ENCODE data around the gene ACAD10. TPM values are rescaled to one million over a fixed set of nuclear protein-coding genes. Genes with fewer than 3 reads are reported as not detected.
A peak's percentile ranks its signal among the peaks of the same experiment; 100 is the strongest.

ACAD10 gene
- total and polyA plus RNA-seq, 2 experiments from 2014 or later: 33.6 to 46.8 TPM

GRCh38 chr12:111775205-111776193 lies 89.6 kb downstream of the ACAD10 start:
- no peaks in the 10 kb centered on the region for H3K36me3 ChIP-seq
- H3K9me3 ChIP-seq (ENCODE audit: low read depth): no peaks in the 10 kb centered on the region
- H3K4me3 ChIP-seq: no peak overlapping the region
- peaks cover 29% of the 10 kb centered on the region for H3K4me1 ChIP-seq (ENCODE audit: low read depth)
- no peaks in the 10 kb centered on the region for H3K27me3 ChIP-seq
- peak; percentile 53 to 98 for DNase-seq (ENCODE audit: low read depth in 1 of 2, low spot score in 1 of 2)
- TF ChIP-seq CTCF (IDR thresholded peaks at IDR 0.05; ENCODE audit: low read depth, low read length): no peak
- peak overlapping the region; percentile 91 for H3K27ac ChIP-seq

GRCh38 chr12:111776836-111777344 lies 91.0 kb downstream of the ACAD10 start:
- TF ChIP-seq CTCF (IDR thresholded peaks at IDR 0.05; ENCODE audit: low read depth, low read length): no peak
- Histone ChIP-seq H3K9me3 (ENCODE audit: low read depth) (no peaks in the 10 kb centered on the region), H3K4me3 (no peak overlapping the region), H3K27ac (peak overlapping the region; percentile 91), H3K36me3 (no peaks in the 10 kb centered on the region), H3K4me1 (ENCODE audit: low read depth) (peaks cover 29% of the 10 kb centered on the region), H3K27me3 (no peaks in the 10 kb centered on the region)
- no peak for DNase-seq (ENCODE audit: low read depth in 1 of 2, low spot score in 1 of 2)

GRCh38 chr12:111777345-111778045 lies 91.6 kb downstream of the ACAD10 start:
- no peak for TF ChIP-seq CTCF (IDR thresholded peaks at IDR 0.05; ENCODE audit: low read depth, low read length)
- no peaks in the 10 kb centered on the region for H3K27me3 ChIP-seq
- H3K4me1 ChIP-seq (ENCODE audit: low read depth): peaks cover 29% of the 10 kb centered on the region
- no peak overlapping the region for H3K27ac ChIP-seq
- no peaks in the 10 kb centered on the region for H3K36me3 ChIP-seq
- no peak overlapping the region for H3K4me3 ChIP-seq
- DNase-seq (ENCODE audit: low read depth in 1 of 2, low spot score in 1 of 2): no peak
- H3K9me3 ChIP-seq (ENCODE audit: low read depth): no peaks in the 10 kb centered on the region

GRCh38 chr12:111780166-111780565 lies 94.3 kb downstream of the ACAD10 start:
- no peak overlapping the region for H3K4me3 ChIP-seq
- peaks cover 14% of the 10 kb centered on the region for H3K4me1 ChIP-seq (ENCODE audit: low read depth)
- no peak for TF ChIP-seq CTCF (IDR thresholded peaks at IDR 0.05; ENCODE audit: low read depth, low read length)
- DNase-seq (ENCODE audit: low read depth in 1 of 2, low spot score in 1 of 2): no peak
- no peaks in the 10 kb centered on the region for H3K9me3 ChIP-seq (ENCODE audit: low read depth)
- peaks cover 11% of the 10 kb centered on the region for H3K36me3 ChIP-seq
- H3K27ac ChIP-seq: no peak overlapping the region
- H3K27me3 ChIP-seq: no peaks in the 10 kb centered on the region

- Histone ChIP-seq H3K27me3 (no peaks in the 10 kb centered on the region), H3K4me1 (ENCODE audit: low read depth) (peaks cover 9% of the 10 kb centered on the region), H3K36me3 (peaks cover 16% of the 10 kb centered on the region), H3K4me3 (no peak overlapping the region), H3K27ac (no peak overlapping the region), H3K9me3 (ENCODE audit: low read depth) (no peaks in the 10 kb centered on the region)
- TF ChIP-seq CTCF (IDR thresholded peaks at IDR 0.05; ENCODE audit: low read depth, low read length): no peak
- no peak for DNase-seq (ENCODE audit: low read depth in 1 of 2, low spot score in 1 of 2)
Measured at GRCh38 chr12:111780615-111781014, 94.8 kb downstream of the ACAD10 start.

Data from cardiac muscle cell (in vitro differentiated cells and primary cell).